ENCODE results near the gene AP2M1. TPM values are rescaled to one million over a fixed set of nuclear protein-coding genes. Genes with fewer than 3 reads are reported as not detected.
"Not testable (repeated sequence)": the region's sequence is repeated elsewhere in the genome, so short reads cannot be mapped to it uniquely, and the experiment has no call there.

AP2M1 gene
- total and polyA plus RNA-seq, 4 donors, result 71.9 to 200 (median 135) TPM

- TF ChIP-seq RAD21 (IDR thresholded peaks at IDR 0.05) (no peak), HNF4A (conservative IDR thresholded peaks at IDR 0.05) (no peak)
Measured at GRCh38 chr3:184148076-184148475, 26.6 kb upstream of the AP2M1 start (continued).

DNA sequence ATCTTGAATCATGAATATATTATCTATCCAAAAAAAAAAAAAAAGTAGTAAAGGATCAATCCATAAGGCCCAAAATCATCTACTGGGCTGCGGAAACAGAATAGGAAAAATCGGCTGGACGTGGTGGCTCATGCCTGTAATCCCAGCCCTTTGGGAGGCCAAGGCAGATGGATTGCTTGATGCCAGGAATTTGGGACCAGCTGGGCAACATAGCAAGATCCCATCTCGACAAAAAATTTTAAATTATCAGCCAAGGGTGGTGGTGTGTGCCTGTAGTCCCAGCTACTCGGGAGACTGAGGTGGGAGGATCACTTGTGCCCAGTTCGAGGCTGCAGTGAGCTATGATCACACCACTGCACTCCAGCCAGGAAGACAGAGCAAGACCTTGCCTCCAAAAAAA lies 25.5 kb upstream of the AP2M1 start:
- no peaks in the 10 kb centered on the region for H3K9me3 ChIP-seq (ENCODE audit: control insufficient read depth in 4 of 4, low read length in 3 of 4)
- WGBS, result 95% methylated on average over 6 of the region's 6 CpGs
- H3K9ac ChIP-seq (ENCODE audit: low read depth in 1 of 2, low read length in 2 of 2), result no peak overlapping the region
- H3K27ac ChIP-seq (ENCODE audit: low read depth in 1 of 2, low read length in 2 of 2), result no peak overlapping the region
- no peaks in the 10 kb centered on the region for H3K27me3 ChIP-seq (ENCODE audit: control insufficient read depth in 4 of 4, insufficient read depth in 4 of 4, low read length in 3 of 4)
- H3K4me3 ChIP-seq (ENCODE audit: low read depth in 1 of 3, low read length in 3 of 3), result no peak overlapping the region
- no peak for DNase-seq (ENCODE audit: low spot score)
- H3K36me3 ChIP-seq (ENCODE audit: control insufficient read depth in 4 of 4, insufficient read depth in 3 of 4, low read depth in 1 of 4, low read length in 3 of 4), result peaks cover 0 to 17% (median 10%) of the 10 kb centered on the region in 4 donors
- H3K4me1 ChIP-seq (ENCODE audit: control insufficient read depth in 4 of 4, insufficient read depth in 4 of 4, low read length in 3 of 4), result peaks cover 0 to 14% (median 2%) of the 10 kb centered on the region in 4 donors
- no peak for TF ChIP-seq JUND (IDR thresholded peaks at IDR 0.05)

DNA sequence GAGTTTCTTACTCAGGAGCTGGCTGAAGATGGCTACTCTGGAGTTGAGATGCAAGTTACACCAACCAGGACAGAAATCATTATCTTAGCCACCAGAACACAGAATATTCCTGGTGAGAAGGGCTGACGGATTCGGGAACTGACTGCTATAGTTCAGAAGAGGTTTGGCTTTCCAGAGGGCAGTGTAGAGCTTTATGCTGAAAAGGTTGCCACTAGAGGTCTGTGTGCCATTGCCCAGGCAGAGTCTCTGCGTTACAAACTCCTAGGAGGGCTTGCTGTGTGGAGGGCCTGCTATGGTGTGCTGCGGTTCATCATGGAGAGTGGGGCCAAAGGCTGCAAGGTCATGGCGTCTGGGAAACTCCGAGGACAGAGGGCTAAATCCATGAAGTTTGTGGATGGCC lies 24.9 kb upstream of the AP2M1 start:
- H3K36me3 ChIP-seq (ENCODE audit: control insufficient read depth in 4 of 4, insufficient read depth in 3 of 4, low read depth in 1 of 4, low read length in 3 of 4), result peaks cover 0 to 10% (median 6%) of the 10 kb centered on the region in 4 donors
- 78% methylated on average over 6 of the region's 6 CpGs for WGBS
- H3K4me3 ChIP-seq (ENCODE audit: low read depth in 1 of 3, low read length in 3 of 3); H3K9ac ChIP-seq (ENCODE audit: low read depth in 1 of 2, low read length in 2 of 2); DNase-seq (ENCODE audit: low spot score); H3K27me3 ChIP-seq (ENCODE audit: control insufficient read depth in 4 of 4, insufficient read depth in 4 of 4, low read length in 3 of 4); H3K27ac ChIP-seq (ENCODE audit: low read depth in 1 of 2, low read length in 2 of 2); H3K9me3 ChIP-seq (ENCODE audit: control insufficient read depth in 4 of 4, low read length in 3 of 4): not testable (repeated sequence)
- TF ChIP-seq RAD21 (IDR thresholded peaks at IDR 0.05), result peak in 1 of 2 donors; percentile 25
- peaks cover 0 to 15% (median 1%) of the 10 kb centered on the region in 4 donors for H3K4me1 ChIP-seq (ENCODE audit: control insufficient read depth in 4 of 4, insufficient read depth in 4 of 4, low read length in 3 of 4)

GRCh38 chr3:184154885-184155643 lies 19.6 kb upstream of the AP2M1 start, which contains the start of gene DVL3:
Gene DVL3 (plus strand): TSS chr3:184155377. CDS start chr3:184155636, 259 bp downstream.
- DNase-seq (ENCODE audit: low spot score), result peak; percentile 61
- H3K9me3 ChIP-seq (ENCODE audit: control insufficient read depth in 4 of 4, low read length in 3 of 4), result no peaks in the 10 kb centered on the region
- no peak for TF ChIP-seq YY1 (IDR thresholded peaks at IDR 0.05)
- TF ChIP-seq, protein P1, sequence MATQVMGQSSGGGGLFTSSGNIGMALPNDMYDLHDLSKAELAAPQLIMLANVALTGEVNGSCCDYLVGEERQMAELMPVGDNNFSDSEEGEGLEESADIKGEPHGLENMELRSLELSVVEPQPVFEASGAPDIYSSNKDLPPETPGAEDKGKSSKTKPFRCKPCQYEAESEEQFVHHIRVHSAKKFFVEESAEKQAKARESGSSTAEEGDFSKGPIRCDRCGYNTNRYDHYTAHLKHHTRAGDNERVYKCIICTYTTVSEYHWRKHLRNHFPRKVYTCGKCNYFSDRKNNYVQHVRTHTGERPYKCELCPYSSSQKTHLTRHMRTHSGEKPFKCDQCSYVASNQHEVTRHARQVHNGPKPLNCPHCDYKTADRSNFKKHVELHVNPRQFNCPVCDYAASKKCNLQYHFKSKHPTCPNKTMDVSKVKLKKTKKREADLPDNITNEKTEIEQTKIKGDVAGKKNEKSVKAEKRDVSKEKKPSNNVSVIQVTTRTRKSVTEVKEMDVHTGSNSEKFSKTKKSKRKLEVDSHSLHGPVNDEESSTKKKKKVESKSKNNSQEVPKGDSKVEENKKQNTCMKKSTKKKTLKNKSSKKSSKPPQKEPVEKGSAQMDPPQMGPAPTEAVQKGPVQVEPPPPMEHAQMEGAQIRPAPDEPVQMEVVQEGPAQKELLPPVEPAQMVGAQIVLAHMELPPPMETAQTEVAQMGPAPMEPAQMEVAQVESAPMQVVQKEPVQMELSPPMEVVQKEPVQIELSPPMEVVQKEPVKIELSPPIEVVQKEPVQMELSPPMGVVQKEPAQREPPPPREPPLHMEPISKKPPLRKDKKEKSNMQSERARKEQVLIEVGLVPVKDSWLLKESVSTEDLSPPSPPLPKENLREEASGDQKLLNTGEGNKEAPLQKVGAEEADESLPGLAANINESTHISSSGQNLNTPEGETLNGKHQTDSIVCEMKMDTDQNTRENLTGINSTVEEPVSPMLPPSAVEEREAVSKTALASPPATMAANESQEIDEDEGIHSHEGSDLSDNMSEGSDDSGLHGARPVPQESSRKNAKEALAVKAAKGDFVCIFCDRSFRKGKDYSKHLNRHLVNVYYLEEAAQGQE (IDR thresholded peaks at IDR 0.05), result peak; percentile 18
- TF ChIP-seq GABPA (IDR thresholded peaks at IDR 0.05 in 1 of 2, conservative IDR thresholded peaks at IDR 0.05 in 1 of 2), result peak in 1 of 2 donors; percentile 50
- no peak for TF ChIP-seq SP1 (IDR thresholded peaks at IDR 0.05)
- no peak for TF ChIP-seq EGR1 (IDR thresholded peaks at IDR 0.05; ENCODE audit: low read depth in 2 of 2)
- WGBS, result under 1% methylated on average over 84 of the region's 84 CpGs
- H3K27ac ChIP-seq (ENCODE audit: low read depth in 1 of 2, low read length in 2 of 2), result peak within 1 kb of the TSS; percentile 66 to 76
- no peaks in the 10 kb centered on the region for H3K27me3 ChIP-seq (ENCODE audit: control insufficient read depth in 4 of 4, insufficient read depth in 4 of 4, low read length in 3 of 4)
- H3K9ac ChIP-seq (ENCODE audit: low read depth in 1 of 2, low read length in 2 of 2), result peak within 1 kb of the TSS; percentile 61 to 87
- H3K4me3 ChIP-seq (ENCODE audit: low read depth in 1 of 3, low read length in 3 of 3), result peak within 1 kb of the TSS; percentile 93 to 94 (median 93)
- no peaks in the 10 kb centered on the region for H3K36me3 ChIP-seq (ENCODE audit: control insufficient read depth in 4 of 4, insufficient read depth in 3 of 4, low read depth in 1 of 4, low read length in 3 of 4)
- H3K4me1 ChIP-seq (ENCODE audit: control insufficient read depth in 4 of 4, insufficient read depth in 4 of 4, low read length in 3 of 4), result peaks cover 0 to 30% (median 24%) of the 10 kb centered on the region in 4 donors
